BJ (cell line): ENCODE results near the gene PPP6R1. TPM values are rescaled to one million over a fixed set of nuclear protein-coding genes. Genes with fewer than 3 reads are reported as not detected.

Source experiments
- CTCF ChIA-PET: fragments of 350-600 bp; formaldehyde crosslinking; extraction: SDS; loops from one replicate; lab custom pipeline; 2021; ENCODE audit warnings: antibody characterized with exemption, inconsistent platforms; lab: Yijun Ruan, JAX
- POLR2A ChIA-PET: fragments of 300-600 bp; sonication (Branson Sonifier 250); formaldehyde crosslinking; extraction: SDS; loops from one replicate; lab custom pipeline; 2021; ENCODE audit warnings: antibody characterized with exemption; lab: Charles Lee
- DNase-seq: peaks from one replicate; pipeline ENCODE4 v3.0.0-alpha.2; 2011; ENCODE audit warnings: low read depth
- H3K27me3 ChIP-seq: 2 replicates; pipeline ENCODE4 v1.6.0; 2011; ENCODE audit warnings: low read length; ENCODE audit not compliant: control insufficient read depth, insufficient read depth
- H3K36me3 ChIP-seq: 2 replicates; pipeline ENCODE4 v1.5.1; 2011; ENCODE audit warnings: low read length; ENCODE audit not compliant: control insufficient read depth, insufficient read depth
- H3K4me3 ChIP-seq: 2 replicates; pipeline ENCODE4 v1.5.1; 2011; ENCODE audit warnings: low read depth, mild to moderate bottlenecking, control low read depth, low read length
- polyA plus RNA-seq: library from polyadenylated mRNA; depleted of rRNA; stranded (reverse); fragments of >200 nt; gene quantifications from 2 replicates; pipeline ENCODE4 v1.2.3, GENCODE V29; 2011
- TF ChIP-seq, protein P1 (sequence below): IDR thresholded peaks from 2 replicates; pipeline ENCODE4 v1.5.1; 2011; ENCODE audit warnings: low read depth, mild to moderate bottlenecking, control low read depth, inconsistent platforms, low read length, moderate library complexity; ENCODE audit not compliant: insufficient read depth

The PPP6R1 gene
- polyA plus RNA-seq, 1 experiment, result 42.5 TPM

DNA sequence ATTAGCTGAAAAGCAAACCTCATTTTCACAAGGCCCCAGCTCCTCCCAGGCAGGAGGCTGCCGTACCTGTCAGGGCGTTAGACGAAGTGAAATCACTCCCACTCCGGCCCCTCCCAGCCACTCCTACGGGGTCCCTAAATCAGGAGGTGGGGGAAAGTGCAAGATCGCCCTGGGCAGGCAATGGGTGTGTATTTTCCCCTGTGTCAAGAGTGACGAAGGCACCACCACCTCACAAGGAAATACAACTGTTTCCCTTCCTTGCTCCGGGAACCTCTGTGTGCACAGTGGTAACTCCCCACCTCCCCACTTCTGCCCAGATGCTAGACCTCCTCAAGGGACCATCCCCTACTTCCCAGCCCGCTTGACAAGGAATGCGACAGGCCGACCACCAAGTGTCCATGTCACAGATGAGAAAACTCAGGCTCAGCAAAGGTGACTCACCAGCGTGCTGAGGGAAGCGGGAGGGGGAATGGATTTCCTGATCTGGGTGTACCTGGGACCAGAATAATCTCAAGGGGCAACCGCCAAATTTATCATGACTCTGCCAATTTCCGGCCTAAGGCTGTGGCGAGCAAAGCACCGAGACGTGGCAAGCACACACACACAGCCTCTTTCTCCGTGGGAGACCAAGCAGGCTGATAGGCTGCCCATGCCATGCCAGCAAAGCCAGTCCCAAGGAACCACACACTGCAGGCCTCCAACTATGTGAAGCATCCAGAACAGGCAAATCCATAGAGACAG is 7.3 kb downstream of the PPP6R1 start:
- no peak for DNase-seq
- Histone ChIP-seq H3K36me3 (peaks cover 9% of the 10 kb centered on the region), H3K4me3 (no peak overlapping the region), H3K27me3 (no peaks in the 10 kb centered on the region)
- TF ChIP-seq, protein P1, sequence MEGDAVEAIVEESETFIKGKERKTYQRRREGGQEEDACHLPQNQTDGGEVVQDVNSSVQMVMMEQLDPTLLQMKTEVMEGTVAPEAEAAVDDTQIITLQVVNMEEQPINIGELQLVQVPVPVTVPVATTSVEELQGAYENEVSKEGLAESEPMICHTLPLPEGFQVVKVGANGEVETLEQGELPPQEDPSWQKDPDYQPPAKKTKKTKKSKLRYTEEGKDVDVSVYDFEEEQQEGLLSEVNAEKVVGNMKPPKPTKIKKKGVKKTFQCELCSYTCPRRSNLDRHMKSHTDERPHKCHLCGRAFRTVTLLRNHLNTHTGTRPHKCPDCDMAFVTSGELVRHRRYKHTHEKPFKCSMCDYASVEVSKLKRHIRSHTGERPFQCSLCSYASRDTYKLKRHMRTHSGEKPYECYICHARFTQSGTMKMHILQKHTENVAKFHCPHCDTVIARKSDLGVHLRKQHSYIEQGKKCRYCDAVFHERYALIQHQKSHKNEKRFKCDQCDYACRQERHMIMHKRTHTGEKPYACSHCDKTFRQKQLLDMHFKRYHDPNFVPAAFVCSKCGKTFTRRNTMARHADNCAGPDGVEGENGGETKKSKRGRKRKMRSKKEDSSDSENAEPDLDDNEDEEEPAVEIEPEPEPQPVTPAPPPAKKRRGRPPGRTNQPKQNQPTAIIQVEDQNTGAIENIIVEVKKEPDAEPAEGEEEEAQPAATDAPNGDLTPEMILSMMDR, result no peak
- POLR2A ChIA-PET, result no interaction called here
- CTCF ChIA-PET, result interaction anchor here (1.1 kb wide), 2 partner anchors 10 to 103 kb away, joined by 3 to 4 read pairs; partner anchors contain the start of gene TNNT1

DNA sequence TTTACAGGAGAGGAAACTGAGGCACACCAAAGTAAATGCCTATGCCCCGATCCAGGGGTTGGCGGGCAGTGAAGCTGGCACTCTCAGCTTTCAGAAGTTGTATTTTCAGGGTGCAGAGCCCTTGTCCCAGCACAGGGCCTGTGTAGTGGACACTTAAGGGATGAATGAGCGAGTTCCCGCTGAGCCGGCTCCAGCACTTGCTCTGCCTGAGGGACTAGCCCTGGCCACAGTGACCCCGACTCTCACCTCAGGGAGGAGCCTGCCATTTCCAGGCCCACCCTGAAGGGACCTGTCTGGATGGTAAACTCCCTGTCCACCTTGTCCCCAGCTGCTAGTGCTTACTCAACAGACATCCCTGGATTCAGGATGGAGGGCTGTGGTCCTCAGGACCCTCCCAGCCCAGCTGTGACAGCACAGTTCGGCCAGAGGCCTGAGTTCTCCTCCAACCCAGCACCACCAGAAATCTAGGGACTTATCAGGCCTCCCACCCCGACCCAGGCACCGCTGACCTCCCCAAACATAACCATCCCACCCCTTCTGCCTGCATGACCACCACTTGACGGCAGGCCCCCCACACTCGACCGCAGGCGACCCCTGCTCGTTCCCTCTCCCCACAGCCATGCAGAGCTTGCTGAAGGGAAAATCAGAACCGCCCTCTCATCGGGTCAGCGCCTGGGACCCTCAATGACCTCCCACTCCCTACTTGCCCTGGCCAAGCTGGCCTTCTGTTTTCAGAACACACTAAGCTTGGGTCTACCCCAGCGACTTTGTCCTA is 8.4 kb downstream of the PPP6R1 start:
- ChIA-PET POLR2A (no interaction called here), CTCF (interaction anchor here (0.5 to 1.1 kb wide), 2 partner anchors 9 to 102 kb away, joined by 3 read pairs; partner anchors contain the start of gene TNNT1)
- no peak for DNase-seq
- H3K4me3 ChIP-seq, result no peak overlapping the region
- TF ChIP-seq, protein P1, result no peak
- peaks cover 12% of the 10 kb centered on the region for H3K36me3 ChIP-seq
- H3K27me3 ChIP-seq, result no peaks in the 10 kb centered on the region

DNA sequence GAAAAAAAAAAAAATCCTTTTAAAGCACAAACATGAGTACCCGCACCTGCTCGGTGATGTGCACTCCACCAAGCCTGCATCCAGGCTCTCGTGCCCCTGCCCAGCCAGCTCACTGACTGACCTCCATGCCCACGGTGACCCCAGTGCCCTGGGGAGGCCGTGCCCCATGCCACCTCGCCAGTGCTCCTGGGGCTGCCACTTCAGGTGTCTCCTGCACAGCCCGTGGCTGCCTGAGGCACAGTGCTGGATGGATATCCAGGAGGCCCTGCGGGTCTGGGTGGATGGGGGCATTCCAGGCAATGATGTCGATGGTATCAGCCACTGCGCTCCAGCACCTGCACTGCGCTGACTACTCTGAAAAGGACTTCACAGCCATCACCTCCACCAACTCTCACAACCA is 9.0 kb downstream of the PPP6R1 start:
- Histone ChIP-seq H3K4me3 (no peak overlapping the region), H3K27me3 (no peaks in the 10 kb centered on the region), H3K36me3 (peaks cover 18% of the 10 kb centered on the region)
- POLR2A ChIA-PET, result no interaction called here
- CTCF ChIA-PET, result no interaction called here
- TF ChIP-seq, protein P1, result no peak
- DNase-seq, result no peak

DNA sequence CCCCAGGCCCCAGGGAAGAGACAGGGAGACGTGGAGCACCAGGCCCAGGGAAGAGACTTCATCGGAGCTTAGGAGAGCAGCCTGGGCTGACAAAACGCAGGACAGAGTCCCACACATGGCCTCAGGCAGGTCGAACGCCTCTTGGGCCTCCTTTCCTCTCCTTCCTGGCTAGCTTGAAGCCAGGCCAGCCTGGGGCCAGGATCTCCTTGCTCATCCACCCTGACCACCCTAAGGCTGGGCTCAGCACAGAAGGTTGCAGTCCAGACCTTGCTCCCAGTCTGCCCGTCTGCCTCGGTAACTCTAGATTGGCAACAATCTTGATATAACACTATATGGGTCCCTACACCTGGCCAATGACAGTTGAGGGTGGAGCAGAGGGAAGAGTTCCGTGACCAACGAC is 10.1 kb downstream of the PPP6R1 start:
- DNase-seq, result no peak

DNA sequence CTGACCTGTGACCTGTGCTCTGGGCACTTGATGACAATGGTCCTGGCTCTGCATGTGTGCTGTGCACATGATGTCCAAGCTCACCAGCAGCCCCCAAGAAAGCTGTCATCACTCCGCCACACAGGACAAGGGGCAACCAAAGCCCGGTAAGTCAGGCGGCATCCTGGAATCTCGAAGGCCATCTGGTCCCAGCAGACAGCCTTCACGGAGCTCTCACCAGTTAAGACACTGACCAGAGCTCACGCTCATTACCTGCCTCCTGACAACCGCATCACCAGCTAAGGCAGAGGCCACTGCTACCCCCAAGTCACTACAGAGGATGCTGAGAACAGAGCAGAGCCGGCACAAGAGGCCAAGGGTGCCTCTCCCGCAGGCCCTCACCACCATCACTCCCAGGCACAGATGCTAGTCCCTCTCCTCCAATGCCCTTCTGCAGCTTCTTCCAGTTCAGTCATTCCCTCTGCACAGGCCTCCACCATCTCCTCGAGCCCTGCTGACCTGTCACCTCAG is 10.6 kb downstream of the PPP6R1 start:
- no peak for DNase-seq
- H3K36me3 ChIP-seq, result peaks cover 24% of the 10 kb centered on the region
- no peak overlapping the region for H3K4me3 ChIP-seq
- H3K27me3 ChIP-seq, result no peaks in the 10 kb centered on the region
- ChIA-PET POLR2A (no interaction called here), CTCF (no interaction called here)
- TF ChIP-seq, protein P1, result no peak

More for the DNA sequence above, 10.1 kb downstream of the PPP6R1 start:
- CTCF ChIA-PET, result no interaction called here
- POLR2A ChIA-PET, result no interaction called here
- TF ChIP-seq, protein P1, result no peak
- no peaks in the 10 kb centered on the region for H3K27me3 ChIP-seq
- H3K36me3 ChIP-seq, result peaks cover 23% of the 10 kb centered on the region
- no peak overlapping the region for H3K4me3 ChIP-seq
